Esophagus muscularis mucosa (tissue), 3 donors: Measurements from ENCODE around the gene MAML3.

Experiments
- CTCF ChIP-seq, 3 experiments: fragments of 200-600 bp in 2 of 3; fragments of 450-650 bp in 1 of 3; sonication (generic) in 2 of 3; IDR thresholded peaks; one replicate each; pipeline ENCODE4 v1.5.1; 2017 to 2019; ENCODE audit warnings: antibody characterized with exemption in 3 of 3, mild to moderate bottlenecking in 2 of 3, moderate library complexity in 1 of 3
- EP300 ChIP-seq: sonication (generic); formaldehyde crosslinking; IDR thresholded peaks from one replicate; pipeline ENCODE4 v1.6.1; 2017; ENCODE audit warnings: antibody characterized with exemption

- TF ChIP-seq CTCF (IDR thresholded peaks at IDR 0.05) (no peak), EP300 (no peak)
Measured at GRCh38 chr4:139711461-139711860, 442.5 kb downstream of the MAML3 start.
